Effector memory CD4-positive, alpha-beta T cell (primary cell): ENCODE data around the gene CCDC175.

Experiments used
- DNase-seq, 3 donors: peaks; one replicate each; pipeline ENCODE4 v3.0.0-alpha.2; 2020
- H3K27ac ChIP-seq: 2 replicates; pipeline ENCODE4 v1.7.0; 2013; ENCODE audit warnings: mild to moderate bottlenecking, low read length, moderate library complexity; ENCODE audit not compliant: insufficient read depth, poor library complexity, severe bottlenecking
- H3K27me3 ChIP-seq: replicated peaks from 2 replicates; pipeline ENCODE4 v1.7.0; 2013; ENCODE audit warnings: mild to moderate bottlenecking, low read length; ENCODE audit not compliant: insufficient read depth, control insufficient read depth, poor library complexity, severe bottlenecking
- H3K36me3 ChIP-seq: 2 replicates; pipeline ENCODE4 v1.7.0; 2013; ENCODE audit warnings: mild to moderate bottlenecking, low read length, moderate library complexity; ENCODE audit not compliant: control insufficient read depth, insufficient read depth
- H3K4me1 ChIP-seq: 2 replicates; pipeline ENCODE4 v1.7.0; 2013; ENCODE audit warnings: low read length, mild to moderate bottlenecking; ENCODE audit not compliant: control insufficient read depth, insufficient read depth, poor library complexity, severe bottlenecking
- H3K4me3 ChIP-seq: 2 replicates; pipeline ENCODE4 v1.7.0; 2013; ENCODE audit warnings: low read length, low read depth, mild to moderate bottlenecking; ENCODE audit not compliant: insufficient read depth, poor library complexity, severe bottlenecking
- H3K9me3 ChIP-seq: 2 replicates; pipeline ENCODE4 v1.7.0; 2013; ENCODE audit warnings: mild to moderate bottlenecking, low read length, moderate library complexity; ENCODE audit not compliant: control insufficient read depth

CCDC175 gene

DNA sequence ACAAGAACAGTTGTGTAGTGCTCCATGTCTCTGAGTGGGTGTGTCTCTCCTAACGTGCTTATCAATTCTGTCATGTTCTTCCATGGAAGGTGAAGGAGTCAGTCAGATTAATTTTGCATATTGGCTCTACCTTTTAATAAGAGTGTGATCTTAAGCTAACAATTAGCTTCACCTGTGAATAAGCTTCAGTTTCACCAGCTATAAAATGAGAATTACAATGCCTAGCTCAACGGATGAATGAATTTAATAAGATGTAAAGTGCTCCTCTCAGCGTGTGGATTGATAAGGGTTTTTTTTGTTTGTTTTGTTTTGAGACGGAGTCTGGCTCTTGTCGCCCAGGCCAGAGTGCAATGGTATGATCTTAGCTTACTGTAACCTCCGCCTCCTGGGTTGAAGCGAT lies 32.7 kb downstream of the CCDC175 start:
- H3K9me3 ChIP-seq, result no peaks in the 10 kb centered on the region
- no peak for DNase-seq

DNA sequence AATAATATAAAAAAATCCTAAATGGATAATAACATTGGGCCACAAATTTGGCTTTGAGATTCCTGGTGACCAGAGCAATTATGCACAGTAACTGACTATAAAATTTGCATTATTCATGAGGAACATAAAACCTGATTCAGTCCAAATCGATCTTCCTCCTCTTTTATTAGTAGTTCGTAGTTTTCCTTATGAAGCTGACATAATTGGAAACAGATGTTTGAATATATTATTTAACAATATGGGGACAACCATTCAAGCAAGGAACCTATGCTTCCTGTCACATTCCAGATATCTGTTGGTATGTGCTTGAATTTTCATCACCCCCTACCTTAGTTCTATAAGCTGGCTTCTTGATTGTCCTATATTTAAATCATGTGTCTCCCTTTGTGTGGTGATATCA lies 34.9 kb downstream of the CCDC175 start:
- Histone ChIP-seq H3K27me3 (no peaks in the 10 kb centered on the region), H3K4me3 (no peak overlapping the region), H3K27ac (no peak overlapping the region), H3K36me3 (no peaks in the 10 kb centered on the region), H3K9me3 (no peaks in the 10 kb centered on the region), H3K4me1 (no peaks in the 10 kb centered on the region)
- DNase-seq, result no peak

More for the DNA sequence above, 32.7 kb downstream of the CCDC175 start:
- H3K4me1 ChIP-seq, result no peaks in the 10 kb centered on the region
- H3K27me3 ChIP-seq, result no peaks in the 10 kb centered on the region
- no peak overlapping the region for H3K4me3 ChIP-seq
- no peak overlapping the region for H3K27ac ChIP-seq
- no peaks in the 10 kb centered on the region for H3K36me3 ChIP-seq

DNA sequence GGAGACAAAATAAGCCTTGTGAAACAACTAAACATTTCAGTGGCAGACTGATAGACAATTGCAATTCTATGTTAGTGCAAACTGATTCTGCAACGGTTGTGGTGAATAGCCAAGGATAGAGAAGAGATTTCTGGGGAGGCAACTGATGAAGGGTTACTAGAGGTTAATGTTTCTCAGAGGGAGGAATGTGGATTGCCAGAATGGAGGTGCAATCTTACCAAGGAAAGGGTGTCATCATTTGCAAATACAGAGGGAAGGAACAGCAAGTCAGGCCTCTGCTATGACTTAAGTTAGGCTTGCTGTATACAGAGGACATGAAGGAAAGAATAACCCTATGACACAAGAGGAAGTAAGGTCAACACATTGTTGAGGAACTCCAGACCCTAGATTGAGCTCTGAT lies 35.8 kb downstream of the CCDC175 start:
- Histone ChIP-seq H3K4me1 (no peaks in the 10 kb centered on the region), H3K36me3 (no peaks in the 10 kb centered on the region), H3K27ac (no peak overlapping the region), H3K27me3 (no peaks in the 10 kb centered on the region), H3K4me3 (no peak overlapping the region), H3K9me3 (no peaks in the 10 kb centered on the region)
- no peak for DNase-seq

DNA sequence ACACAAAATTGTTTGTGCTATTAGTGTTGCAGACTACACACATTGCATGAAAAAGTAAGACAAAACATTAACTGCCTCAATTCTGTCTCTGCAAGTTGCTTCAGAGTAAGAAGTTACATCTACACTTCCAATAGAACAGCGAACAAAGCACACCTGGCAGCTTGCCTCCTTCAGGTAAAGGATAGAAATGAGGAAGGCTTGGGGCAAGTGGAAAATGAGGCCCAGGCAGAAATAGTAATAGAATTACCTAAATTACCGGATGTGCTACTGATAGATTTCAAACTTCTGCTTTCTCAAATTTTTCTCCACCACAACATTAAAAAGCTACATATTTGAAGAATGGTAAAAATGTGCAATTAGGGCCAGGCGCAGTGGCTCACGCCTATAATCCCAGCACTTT lies 37.7 kb downstream of the CCDC175 start:
- Histone ChIP-seq H3K27me3 (no peaks in the 10 kb centered on the region), H3K4me1 (no peaks in the 10 kb centered on the region), H3K9me3 (no peaks in the 10 kb centered on the region), H3K36me3 (no peaks in the 10 kb centered on the region), H3K4me3 (no peak overlapping the region), H3K27ac (no peak overlapping the region)
- DNase-seq, result no peak

DNA sequence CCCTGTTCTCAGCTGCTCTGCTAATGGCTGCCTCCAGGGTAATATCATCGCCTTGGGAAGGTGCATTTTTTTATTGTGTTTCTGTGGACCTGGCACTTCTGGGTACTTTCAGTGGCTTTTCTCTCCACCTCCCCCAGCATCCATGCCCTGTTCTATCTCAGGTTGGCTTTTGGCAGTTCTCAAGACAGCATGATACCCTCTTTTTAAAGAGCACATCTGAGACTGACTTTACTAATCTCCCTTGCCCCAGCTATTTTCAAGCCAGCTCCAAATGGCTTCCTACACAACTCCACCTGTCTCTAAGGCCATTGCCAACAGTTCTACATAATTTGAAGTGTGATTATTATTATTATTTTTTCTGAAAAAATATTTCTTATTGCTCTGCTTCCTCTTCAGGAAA lies 39.1 kb downstream of the CCDC175 start:
- no peaks in the 10 kb centered on the region for H3K27me3 ChIP-seq
- H3K27ac ChIP-seq, result no peak overlapping the region
- no peak for DNase-seq
- no peaks in the 10 kb centered on the region for H3K9me3 ChIP-seq
- H3K36me3 ChIP-seq, result no peaks in the 10 kb centered on the region
- H3K4me1 ChIP-seq, result no peaks in the 10 kb centered on the region
- no peak overlapping the region for H3K4me3 ChIP-seq

DNA sequence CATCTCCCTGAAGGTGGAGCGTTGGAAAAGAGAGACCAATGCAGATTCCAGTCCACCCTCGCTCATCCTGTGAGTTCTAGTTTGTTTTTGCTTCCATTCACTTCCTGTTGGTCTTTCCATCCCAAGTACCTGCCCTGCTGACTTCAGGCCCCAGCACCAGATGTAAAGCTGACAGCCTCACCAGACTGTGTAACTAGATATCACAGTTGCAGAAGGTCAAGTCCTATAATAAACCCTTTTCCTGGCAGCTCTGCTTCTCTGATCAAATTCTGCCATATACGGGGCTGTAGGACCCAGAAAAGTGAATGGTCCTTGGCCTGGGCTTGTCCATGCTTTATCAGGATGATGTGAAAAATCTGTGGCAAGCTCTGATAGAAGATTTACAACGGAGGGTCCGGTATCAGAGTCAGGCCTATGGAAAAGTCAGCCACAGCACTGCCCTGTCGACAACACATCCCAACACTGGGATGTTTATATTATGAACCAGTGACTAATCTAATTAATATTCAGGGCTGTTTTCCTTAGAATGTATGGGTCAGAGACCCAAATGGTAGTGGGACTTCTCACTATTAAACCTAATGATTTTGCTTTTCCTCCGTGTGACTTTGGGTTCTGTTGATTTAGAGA lies 42.1 kb downstream of the CCDC175 start:
- Histone ChIP-seq H3K4me3 (no peak overlapping the region), H3K36me3 (no peaks in the 10 kb centered on the region), H3K4me1 (no peaks in the 10 kb centered on the region), H3K9me3 (no peaks in the 10 kb centered on the region), H3K27me3 (no peaks in the 10 kb centered on the region), H3K27ac (no peak overlapping the region)
- no peak for DNase-seq

DNA sequence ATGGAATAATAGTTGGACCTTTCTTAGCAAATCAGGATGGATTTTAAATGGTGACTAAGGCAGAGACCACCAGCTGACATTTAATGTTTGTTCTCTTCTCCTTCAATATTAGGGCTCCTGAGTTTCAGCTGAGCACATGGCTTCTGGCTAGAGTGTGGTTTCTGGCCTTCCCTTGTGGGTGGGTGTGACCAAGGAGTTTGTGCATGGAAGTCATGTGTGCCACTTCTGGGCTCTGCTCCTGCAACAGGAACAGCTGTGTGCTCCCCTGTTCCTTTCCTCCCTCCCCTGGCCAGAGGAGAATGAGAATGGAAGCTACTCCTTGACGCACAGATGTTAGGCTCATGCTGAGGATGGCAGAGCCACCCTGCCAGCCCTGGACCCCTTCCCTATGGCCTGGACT lies 44.2 kb downstream of the CCDC175 start:
- H3K9me3 ChIP-seq, result no peaks in the 10 kb centered on the region
- no peaks in the 10 kb centered on the region for H3K36me3 ChIP-seq
- no peaks in the 10 kb centered on the region for H3K4me1 ChIP-seq
- H3K27ac ChIP-seq, result no peak overlapping the region
- H3K27me3 ChIP-seq, result no peaks in the 10 kb centered on the region
- no peak for DNase-seq
- no peak overlapping the region for H3K4me3 ChIP-seq

DNA sequence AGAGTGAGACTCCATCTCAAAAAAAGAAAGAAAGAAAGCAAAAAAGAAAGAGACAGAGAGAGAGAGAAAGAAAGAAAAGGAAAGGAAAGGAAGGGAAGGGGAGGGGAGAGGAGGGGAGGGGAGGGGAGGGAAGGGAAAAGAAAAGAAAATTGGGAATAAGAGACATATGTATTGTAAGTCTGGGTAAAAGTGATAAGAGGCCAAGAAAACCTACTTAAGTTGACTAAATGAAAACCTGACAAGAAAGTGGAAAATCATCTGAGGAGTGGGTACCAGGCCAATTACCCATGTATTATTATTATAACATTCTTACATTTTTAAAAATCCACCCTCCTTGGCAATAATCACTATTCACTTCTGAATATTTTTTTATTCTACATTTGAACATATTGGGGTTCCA lies 46.3 kb downstream of the CCDC175 start:
- H3K36me3 ChIP-seq, result no peaks in the 10 kb centered on the region
- H3K27ac ChIP-seq, result no peak overlapping the region
- H3K4me1 ChIP-seq, result no peaks in the 10 kb centered on the region
- H3K4me3 ChIP-seq, result no peak overlapping the region
- H3K27me3 ChIP-seq, result no peaks in the 10 kb centered on the region
- DNase-seq, result no peak
- H3K9me3 ChIP-seq, result no peaks in the 10 kb centered on the region

DNA sequence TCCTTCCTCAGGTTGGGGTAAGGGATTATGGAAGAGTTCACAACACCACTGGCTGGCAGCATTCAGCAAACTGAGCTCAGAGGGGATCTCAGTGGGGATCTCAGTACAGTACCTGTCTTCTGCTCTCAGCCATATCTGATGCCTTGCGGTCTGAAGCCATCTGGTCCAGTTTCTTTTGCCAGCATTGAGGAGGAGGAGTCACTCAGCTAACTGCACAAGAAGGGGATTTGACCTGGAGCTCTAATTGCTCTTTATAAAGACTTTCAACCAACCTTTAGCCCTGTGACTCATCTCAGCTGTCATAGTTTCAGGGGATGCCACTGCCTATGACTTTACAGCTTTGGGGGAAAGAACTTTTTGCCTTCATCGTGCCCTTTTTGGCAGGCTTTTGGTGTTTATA lies 47.4 kb downstream of the CCDC175 start:
- Histone ChIP-seq H3K27ac (no peak overlapping the region), H3K36me3 (no peaks in the 10 kb centered on the region)
- DNase-seq, result no peak

DNA sequence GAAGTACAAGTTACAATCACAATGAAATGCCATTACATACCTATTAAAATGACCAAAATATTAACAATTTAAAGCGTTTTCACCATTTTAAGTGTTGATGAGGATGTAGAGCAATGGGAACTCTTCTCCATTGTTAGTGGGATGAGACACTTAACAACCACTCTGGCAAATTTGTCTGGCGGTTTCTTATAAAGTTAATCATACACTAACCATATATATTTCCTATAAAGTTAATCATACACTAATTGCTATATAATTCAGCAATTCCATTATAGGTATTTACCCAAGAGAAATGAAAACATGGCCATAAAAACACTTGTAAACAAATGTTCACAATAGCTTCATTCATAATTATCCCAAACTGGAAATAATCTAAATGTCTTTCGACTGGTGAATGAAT lies 56.4 kb downstream of the CCDC175 start:
- no peaks in the 10 kb centered on the region for H3K4me1 ChIP-seq
- H3K9me3 ChIP-seq, result no peaks in the 10 kb centered on the region
- H3K27me3 ChIP-seq, result no peaks in the 10 kb centered on the region
- no peak overlapping the region for H3K27ac ChIP-seq
- no peak overlapping the region for H3K4me3 ChIP-seq
- DNase-seq, result no peak
- no peaks in the 10 kb centered on the region for H3K36me3 ChIP-seq

More for the DNA sequence above, 47.4 kb downstream of the CCDC175 start:
- H3K9me3 ChIP-seq, result no peaks in the 10 kb centered on the region
- no peak overlapping the region for H3K4me3 ChIP-seq
- H3K27me3 ChIP-seq, result no peaks in the 10 kb centered on the region
- H3K4me1 ChIP-seq, result no peaks in the 10 kb centered on the region
